ENCODE data around the gene NUDT7.

- TF ChIP-seq CTCF (IDR thresholded peaks at IDR 0.05; ENCODE audit: low read depth, low read length, poor library complexity, severe bottlenecking), result no peak
- TF ChIP-seq EZH2phosphoT487 (IDR thresholded peaks at IDR 0.05; ENCODE audit: borderline replicate concordance, low read length), result no peak
Observed at GRCh38 chr16:77684181-77684526, 38.2 kb upstream of the NUDT7 start.

All from DOHH2 (cell line).